Measurements from ENCODE around the gene COASY.

Gene COASY

GRCh38 chr17:42577532-42578281 lies 15.8 kb downstream of the COASY start, which contains the start of gene PSMC3IP:
PSMC3IP (minus strand) TSS chr17:42577729; CDS start chr17:42577686, 43 bp downstream.
- DNase-seq, result peak; percentile 95

GRCh38 chr17:42578282-42578869 lies 16.4 kb downstream of the COASY start:
- peak; percentile 76 for DNase-seq

- no peak for DNase-seq
These were observed 18.0 kb downstream of the COASY start for GRCh38 chr17:42579794-42580551.

GRCh38 chr17:42581744-42582270 lies 19.9 kb downstream of the COASY start:
- DNase-seq, result no peak

- no peak for DNase-seq
These were observed 22.9 kb downstream of the COASY start for GRCh38 chr17:42584880-42585279.

GRCh38 chr17:42585353-42585752 lies 23.4 kb downstream of the COASY start:
- no peak for DNase-seq

GRCh38 chr17:42586514-42587230 lies 24.7 kb downstream of the COASY start:
- DNase-seq, result no peak

- no peak for DNase-seq
These were observed 28.9 kb downstream of the COASY start for GRCh38 chr17:42590886-42591285.

- no peak for DNase-seq
These were observed 29.5 kb downstream of the COASY start for GRCh38 chr17:42591411-42591810.

- DNase-seq, result no peak
These were observed 34.4 kb downstream of the COASY start for GRCh38 chr17:42596386-42596785.

GRCh38 chr17:42598905-42599304 lies 37.0 kb downstream of the COASY start:
- no peak for DNase-seq

GRCh38 chr17:42603318-42603717 lies 41.4 kb downstream of the COASY start:
- DNase-seq, result no peak

GRCh38 chr17:42607769-42608168 lies 45.8 kb downstream of the COASY start:
- DNase-seq, result no peak

GRCh38 chr17:42608305-42609181 lies 46.6 kb downstream of the COASY start:
- no peak for DNase-seq

GRCh38 chr17:42609182-42609813 lies 47.4 kb downstream of the COASY start, which contains the start of the genes RETREG3 and TUBG1:
RETREG3 (minus strand) TSS chr17:42609374; CDS start chr17:42609324, 50 bp downstream.
TUBG1 (plus strand) TSS chr17:42609683; CDS start chr17:42609738, 55 bp downstream.
- peak; percentile 99 for DNase-seq

GRCh38 chr17:42609814-42610801 lies 48.2 kb downstream of the COASY start:
- peak; percentile 12 for DNase-seq

GRCh38 chr17:42612013-42612412 lies 50.1 kb downstream of the COASY start:
- no peak for DNase-seq

GRCh38 chr17:42613699-42614295 lies 51.8 kb downstream of the COASY start:
- no peak for DNase-seq

All from activated naive CD4-positive, alpha-beta T cell treated with Interleukin-2 at 50 U/mL for 16 hours (primary cell).